IMR-90 (cell line): Measurements from ENCODE around the gene ZNF532. TPM values are rescaled to one million over a fixed set of nuclear protein-coding genes. Genes with fewer than 3 reads are reported as not detected.

Experiments used
- ATAC-seq: fragments of 200-7000 bp; cut with Tn5 transposase; 2 replicates; pipeline ENCODE4 v1.9.1; 2020; ENCODE audit warnings: low read depth, mild to moderate bottlenecking, moderate library complexity
- BruUV-seq: library from RNA; stranded (reverse); fragments of 400-500 nt; replicated peaks from 2 replicates; lab custom pipeline; 2021; lab: Mats Ljungman, UMichigan
- CTCF ChIA-PET: fragments of 300-600 bp; formaldehyde crosslinking; extraction: SDS; loops from one replicate; lab custom pipeline; 2021; ENCODE audit warnings: antibody characterized with exemption; lab: Yijun Ruan, JAX
- POLR2A ChIA-PET: fragments of 300-600 bp; sonication (Branson Sonifier 250); formaldehyde crosslinking; loops from one replicate; lab custom pipeline; 2022; ENCODE audit warnings: antibody characterized with exemption; ENCODE audit not compliant: unreplicated experiment; lab: Charles Lee
- DNase-seq: peaks from one replicate; pipeline ENCODE4 v3.0.0; 2013
- H2AFZ ChIP-seq: replicated peaks from 2 replicates; pipeline ENCODE3; 2013; ENCODE audit warnings: low read length, mild to moderate bottlenecking; ENCODE audit not compliant: poor library complexity
- H2AK5ac ChIP-seq: 2 replicates; pipeline ENCODE4 v1.6.1; 2013; ENCODE audit warnings: low read depth, low read length, inconsistent platforms
- H2AK9ac ChIP-seq: replicated peaks from 2 replicates; pipeline ENCODE3; 2013; ENCODE audit warnings: mild to moderate bottlenecking, low read depth, low read length, moderate library complexity; ENCODE audit not compliant: poor library complexity
- H2BK120ac ChIP-seq: 2 replicates; pipeline ENCODE4 v1.6.1; 2013; ENCODE audit warnings: low read depth, low read length, inconsistent platforms
- H2BK15ac ChIP-seq: 3 replicates; pipeline ENCODE4 v1.6.1; 2013; ENCODE audit warnings: low read depth, low read length, inconsistent platforms
- H2BK20ac ChIP-seq: 2 replicates; pipeline ENCODE4 v1.6.1; 2013; ENCODE audit warnings: low read depth, mild to moderate bottlenecking, inconsistent platforms, low read length, moderate library complexity
- H2BK5ac ChIP-seq: 2 replicates; pipeline ENCODE4 v1.6.1; 2013; ENCODE audit warnings: mild to moderate bottlenecking, low read depth, low read length, inconsistent platforms; ENCODE audit not compliant: poor library complexity, severe bottlenecking
- H3K14ac ChIP-seq: replicated peaks from 2 replicates; pipeline ENCODE4 v1.6.1; 2013; ENCODE audit warnings: low read depth, low read length, inconsistent platforms
- H3K18ac ChIP-seq: 2 replicates; pipeline ENCODE4 v1.6.1; 2013; ENCODE audit warnings: low read depth, low read length, control low read depth
- H3K23ac ChIP-seq: 2 replicates; pipeline ENCODE4 v1.6.1; 2013; ENCODE audit warnings: low read depth, low read length, inconsistent platforms
- H3K27ac ChIP-seq: 2 replicates; pipeline ENCODE4 v1.5.1; 2013; ENCODE audit warnings: mild to moderate bottlenecking, control low read depth, low read length; ENCODE audit not compliant: insufficient read depth
- H3K27me3 ChIP-seq: 2 replicates; pipeline ENCODE4 v1.6.1; 2013; ENCODE audit warnings: low read length; ENCODE audit not compliant: control insufficient read depth, insufficient read depth
- H3K36me3 ChIP-seq: 2 replicates; pipeline ENCODE4 v1.6.1; 2013; ENCODE audit warnings: low read length, mixed read lengths; ENCODE audit not compliant: control insufficient read depth, insufficient read depth
- H3K4ac ChIP-seq: 2 replicates; pipeline ENCODE4 v1.6.1; 2013; ENCODE audit warnings: low read depth, low read length, inconsistent platforms
- H3K4me1 ChIP-seq: 2 replicates; pipeline ENCODE4 v1.6.1; 2013; ENCODE audit warnings: low read length, mixed read lengths; ENCODE audit not compliant: control insufficient read depth, insufficient read depth
- H3K4me2 ChIP-seq: 2 replicates; pipeline ENCODE4 v1.6.1; 2013; ENCODE audit warnings: low read depth, mild to moderate bottlenecking, control low read depth, low read length, moderate library complexity
- H3K4me3 ChIP-seq: 2 replicates; pipeline ENCODE4 v1.5.1; 2013; ENCODE audit warnings: low read depth, mild to moderate bottlenecking, control low read depth, low read length, moderate library complexity; ENCODE audit not compliant: insufficient read depth
- H3K56ac ChIP-seq: 2 replicates; pipeline ENCODE4 v1.6.1; 2013; ENCODE audit warnings: low read length, inconsistent platforms; ENCODE audit not compliant: insufficient read depth; ENCODE audit errors: extremely low read depth
- H3K79me1 ChIP-seq, 2 experiments: 2 replicates each; pipeline ENCODE4 v1.6.1; 2013; ENCODE audit warnings: low read length in 2 of 2, inconsistent platforms in 1 of 2, low read depth in 1 of 2
- H3K9ac ChIP-seq: 2 replicates; pipeline ENCODE4 v1.6.1; 2013; ENCODE audit warnings: low read depth, low read length, control low read depth
- H3K9me1 ChIP-seq: 2 replicates; pipeline ENCODE4 v1.6.1; 2013; ENCODE audit warnings: low read length, inconsistent platforms; ENCODE audit not compliant: insufficient read depth
- H3K9me3 ChIP-seq: 2 replicates; pipeline ENCODE4 v1.6.1; 2013; ENCODE audit warnings: low read length; ENCODE audit not compliant: control insufficient read depth, insufficient read depth
- H4K20me1 ChIP-seq: 2 replicates; pipeline ENCODE4 v1.6.1; 2013; ENCODE audit warnings: low read length, inconsistent platforms; ENCODE audit not compliant: insufficient read depth
- H4K5ac ChIP-seq: 2 replicates; pipeline ENCODE4 v1.6.1; 2013; ENCODE audit warnings: mild to moderate bottlenecking, low read depth, low read length, control low read depth
- H4K8ac ChIP-seq, 2 experiments: 2 replicates each; pipeline ENCODE4 v1.6.1; 2013; ENCODE audit warnings: low read depth in 2 of 2, low read length in 2 of 2, control low read depth in 1 of 2, inconsistent platforms in 1 of 2
- H4K91ac ChIP-seq: 2 replicates; pipeline ENCODE4 v1.6.1; 2013; ENCODE audit warnings: low read depth, low read length, inconsistent platforms; ENCODE audit not compliant: insufficient read depth
- ELK1 ChIP-seq: fragments of 150-350 bp; IDR thresholded peaks from 2 replicates; pipeline ENCODE4 v1.6.1; 2016; ENCODE audit warnings: low read depth, mild to moderate bottlenecking, low read length, moderate library complexity, borderline replicate concordance
- MXI1 ChIP-seq: IDR thresholded peaks from 2 replicates; pipeline ENCODE4 v1.6.1; 2012; ENCODE audit warnings: low read depth, mild to moderate bottlenecking, low read length, moderate library complexity, borderline replicate concordance
- NFE2L2 ChIP-seq: fragments of 150-350 bp; IDR thresholded peaks from 2 replicates; pipeline ENCODE4 v1.6.1; 2016; ENCODE audit warnings: low read depth, mild to moderate bottlenecking, low read length
- RCOR1 ChIP-seq: IDR thresholded peaks from 2 replicates; pipeline ENCODE4 v1.6.1; 2012; ENCODE audit warnings: mild to moderate bottlenecking, low read length, improper control_type of control experiment; ENCODE audit not compliant: insufficient replicate concordance
- RFX5 ChIP-seq: IDR thresholded peaks from 2 replicates; pipeline ENCODE4 v1.8.0; 2012; ENCODE audit warnings: low read depth, mild to moderate bottlenecking, low read length, moderate library complexity
- WGBS, 2 experiments: methylation state at CpG; one replicate each; pipeline versions ENCODE4 v1.1.5 to v1.1.7; 2013; ENCODE audit warnings: missing lambda C conversion rate in 2 of 2; ENCODE audit not compliant: insufficient read length in 1 of 2; ENCODE audit errors: extremely low coverage in 2 of 2; 5-methylcytosine and 5-hydroxymethylcytosine counted together
- dilution Hi-C: fragments of 300-500 bp; cut with HindIII; formaldehyde crosslinking; loops from one replicate; pipeline ENCODE4 v1.14.3; 2018; ENCODE audit warnings: low sequenced_read_pairs; ENCODE audit not compliant: unreplicated experiment
- in situ Hi-C: fragments of 300-500 bp; cut with MboI; formaldehyde crosslinking; loops from 3 replicates; pipeline ENCODE4 v1.14.3; 2019; ENCODE audit warnings: low sequenced_read_pairs, inconsistent platforms, mixed read lengths
- intact Hi-C: fragments of 100-400 bp; cut with micrococcal nuclease; formaldehyde crosslinking; loops from 2 replicates; pipeline ENCODE4 v1.10.0; 2022
- polyA plus RNA-seq, 3 experiments: library from polyadenylated mRNA; depleted of rRNA; stranded (reverse); fragments of >200 nt; gene quantifications; 2 replicates each; pipeline ENCODE4 v1.2.3, GENCODE V29; 2012; ENCODE audit warnings: low replicate concordance in 1 of 3
- total RNA-seq: library from RNA; depleted of rRNA; stranded (reverse); fragments of >200 nt; gene quantifications from 2 replicates; pipeline ENCODE4 v1.2.3, GENCODE V29; 2012

Gene ZNF532
- total and polyA plus RNA-seq, 2 of the 4 experiments (the other 2 are of a cell fraction): 29.9 to 45.8 TPM

- Histone ChIP-seq H2BK120ac (no peak overlapping the region), H3K36me3 (peaks cover 14% of the 10 kb centered on the region), H3K4me2 (no peak overlapping the region), H4K91ac (no peak overlapping the region), H3K27ac (no peak overlapping the region), H3K27me3 (no peaks in the 10 kb centered on the region), H3K9ac (no peak overlapping the region), H2BK20ac (no peak overlapping the region), H3K56ac (no peak overlapping the region), H3K4me1 (peaks cover 5% of the 10 kb centered on the region; the same call in 1 of the 2 replicates), H3K23ac (no peak overlapping the region), H2BK5ac (no peak overlapping the region), H2AFZ (no peak overlapping the region), H2AK9ac (no peak overlapping the region), H4K5ac (no peak overlapping the region), H2BK15ac (no peak overlapping the region), H3K4me3 (no peak overlapping the region), H4K8ac (no peak overlapping the region), H2AK5ac (peak overlapping the region; percentile 10; the same call in 1 of the 2 replicates), H3K4ac (no peak overlapping the region), H3K9me1 (peaks cover 7% of the 10 kb centered on the region), H3K79me1 (peaks cover 27 to 59% of the 10 kb centered on the region in 2 experiments), H3K18ac (no peak overlapping the region), H3K14ac (no peak overlapping the region), H4K20me1 (no peaks in the 10 kb centered on the region), H3K9me3 (no peaks in the 10 kb centered on the region)
- TF ChIP-seq ELK1 (no peak), RCOR1 (no peak), NFE2L2 (no peak), RFX5 (no peak), MXI1 (no peak)
- no TSS peak for BruUV-seq
- POLR2A ChIA-PET: no interaction called here
- intact Hi-C loops (no loop called here), in situ Hi-C loops (no loop called here), dilution Hi-C loops (no loop called here)
- 88% methylated on average over 5 of the region's 9 CpGs; no CpG with 5 or more reads in 1 of the 2 experiments for WGBS, 2 experiments
- DNase-seq (no peak), ATAC-seq (no peak)
- CTCF ChIA-PET: no interaction called here
Measured at GRCh38 chr18:58934356-58934755, 69.7 kb downstream of the ZNF532 start.
